ENCODE data around the gene PRKCB.

DNA sequence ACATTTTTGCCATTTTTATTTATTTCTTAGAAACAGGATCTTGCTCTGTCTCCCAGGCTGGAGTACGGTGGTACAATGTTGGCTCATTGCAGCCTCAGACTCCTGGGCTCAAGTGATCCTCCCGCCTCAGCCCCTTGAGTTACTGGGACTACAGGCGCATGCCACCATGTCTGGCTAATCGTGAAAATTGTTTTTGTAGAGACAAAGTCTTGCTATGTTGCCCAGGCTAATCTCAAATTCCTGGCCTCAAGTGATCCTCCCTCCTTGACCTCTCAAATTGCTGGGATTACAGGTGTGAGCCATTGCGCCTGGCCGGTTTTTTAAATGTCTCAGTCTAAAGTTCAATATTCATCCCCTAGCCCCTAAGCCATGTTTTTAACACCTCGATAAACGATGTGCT lies 237.5 kb downstream of the PRKCB start:
- TF ChIP-seq, protein P1, sequence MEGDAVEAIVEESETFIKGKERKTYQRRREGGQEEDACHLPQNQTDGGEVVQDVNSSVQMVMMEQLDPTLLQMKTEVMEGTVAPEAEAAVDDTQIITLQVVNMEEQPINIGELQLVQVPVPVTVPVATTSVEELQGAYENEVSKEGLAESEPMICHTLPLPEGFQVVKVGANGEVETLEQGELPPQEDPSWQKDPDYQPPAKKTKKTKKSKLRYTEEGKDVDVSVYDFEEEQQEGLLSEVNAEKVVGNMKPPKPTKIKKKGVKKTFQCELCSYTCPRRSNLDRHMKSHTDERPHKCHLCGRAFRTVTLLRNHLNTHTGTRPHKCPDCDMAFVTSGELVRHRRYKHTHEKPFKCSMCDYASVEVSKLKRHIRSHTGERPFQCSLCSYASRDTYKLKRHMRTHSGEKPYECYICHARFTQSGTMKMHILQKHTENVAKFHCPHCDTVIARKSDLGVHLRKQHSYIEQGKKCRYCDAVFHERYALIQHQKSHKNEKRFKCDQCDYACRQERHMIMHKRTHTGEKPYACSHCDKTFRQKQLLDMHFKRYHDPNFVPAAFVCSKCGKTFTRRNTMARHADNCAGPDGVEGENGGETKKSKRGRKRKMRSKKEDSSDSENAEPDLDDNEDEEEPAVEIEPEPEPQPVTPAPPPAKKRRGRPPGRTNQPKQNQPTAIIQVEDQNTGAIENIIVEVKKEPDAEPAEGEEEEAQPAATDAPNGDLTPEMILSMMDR (IDR thresholded peaks at IDR 0.05; ENCODE audit: low read depth, low read length) = no peak
- TF ChIP-seq EZH2phosphoT487 (IDR thresholded peaks at IDR 0.05; ENCODE audit: low read depth) = no peak

Data from OCI-LY3 (cell line).